ENCODE data around the gene PCYT1B. TPM values are rescaled to one million over a fixed set of nuclear protein-coding genes. Genes with fewer than 3 reads are reported as not detected.

The PCYT1B gene
- total and polyA plus RNA-seq, 9 of the 15 experiments (the other 6 are each of a cell fraction or from before 2014, with no cell fraction given) = 0.04 to 0.34 (median 0.07) TPM; not detected in 1

DNA sequence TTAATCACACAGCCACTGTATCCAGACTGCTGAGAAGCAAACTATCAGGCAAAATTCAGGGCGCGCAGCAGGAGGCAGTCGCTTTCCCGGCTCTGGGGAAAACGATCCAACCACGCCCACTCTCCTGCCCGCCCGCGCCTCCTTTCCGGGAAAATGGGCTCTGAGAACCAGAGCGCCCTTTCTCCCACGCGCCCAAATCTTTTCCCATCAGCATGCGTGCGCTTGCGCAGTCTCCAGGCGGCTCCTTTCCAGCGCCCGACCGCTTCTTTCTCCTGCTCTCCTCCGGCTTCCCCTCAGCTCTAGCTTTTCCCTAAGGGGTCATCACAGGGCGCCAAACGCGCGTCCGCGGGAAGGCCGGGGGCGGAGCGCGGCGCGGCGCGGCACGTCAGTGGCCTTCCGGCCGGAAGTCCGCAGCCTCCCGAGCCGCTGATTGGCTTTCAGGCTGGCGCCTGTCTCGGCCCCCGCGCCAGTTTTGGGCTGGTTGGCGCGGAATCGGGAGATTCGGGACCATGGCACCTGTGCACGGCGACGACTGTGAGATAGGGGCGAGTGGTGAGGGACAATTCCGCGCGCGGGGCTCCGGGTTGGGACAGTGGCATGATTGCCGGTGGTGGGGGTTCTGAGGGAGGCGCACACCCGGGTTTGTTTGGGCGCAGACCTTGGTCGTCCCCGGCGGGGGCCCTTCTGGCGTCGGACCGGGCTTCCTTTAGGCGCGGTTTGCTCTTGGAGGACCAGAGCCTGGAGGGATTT is 46.5 kb upstream of the PCYT1B start, which contains the start of gene POLA1 (continued):
- TF ChIP-seq, protein P1, sequence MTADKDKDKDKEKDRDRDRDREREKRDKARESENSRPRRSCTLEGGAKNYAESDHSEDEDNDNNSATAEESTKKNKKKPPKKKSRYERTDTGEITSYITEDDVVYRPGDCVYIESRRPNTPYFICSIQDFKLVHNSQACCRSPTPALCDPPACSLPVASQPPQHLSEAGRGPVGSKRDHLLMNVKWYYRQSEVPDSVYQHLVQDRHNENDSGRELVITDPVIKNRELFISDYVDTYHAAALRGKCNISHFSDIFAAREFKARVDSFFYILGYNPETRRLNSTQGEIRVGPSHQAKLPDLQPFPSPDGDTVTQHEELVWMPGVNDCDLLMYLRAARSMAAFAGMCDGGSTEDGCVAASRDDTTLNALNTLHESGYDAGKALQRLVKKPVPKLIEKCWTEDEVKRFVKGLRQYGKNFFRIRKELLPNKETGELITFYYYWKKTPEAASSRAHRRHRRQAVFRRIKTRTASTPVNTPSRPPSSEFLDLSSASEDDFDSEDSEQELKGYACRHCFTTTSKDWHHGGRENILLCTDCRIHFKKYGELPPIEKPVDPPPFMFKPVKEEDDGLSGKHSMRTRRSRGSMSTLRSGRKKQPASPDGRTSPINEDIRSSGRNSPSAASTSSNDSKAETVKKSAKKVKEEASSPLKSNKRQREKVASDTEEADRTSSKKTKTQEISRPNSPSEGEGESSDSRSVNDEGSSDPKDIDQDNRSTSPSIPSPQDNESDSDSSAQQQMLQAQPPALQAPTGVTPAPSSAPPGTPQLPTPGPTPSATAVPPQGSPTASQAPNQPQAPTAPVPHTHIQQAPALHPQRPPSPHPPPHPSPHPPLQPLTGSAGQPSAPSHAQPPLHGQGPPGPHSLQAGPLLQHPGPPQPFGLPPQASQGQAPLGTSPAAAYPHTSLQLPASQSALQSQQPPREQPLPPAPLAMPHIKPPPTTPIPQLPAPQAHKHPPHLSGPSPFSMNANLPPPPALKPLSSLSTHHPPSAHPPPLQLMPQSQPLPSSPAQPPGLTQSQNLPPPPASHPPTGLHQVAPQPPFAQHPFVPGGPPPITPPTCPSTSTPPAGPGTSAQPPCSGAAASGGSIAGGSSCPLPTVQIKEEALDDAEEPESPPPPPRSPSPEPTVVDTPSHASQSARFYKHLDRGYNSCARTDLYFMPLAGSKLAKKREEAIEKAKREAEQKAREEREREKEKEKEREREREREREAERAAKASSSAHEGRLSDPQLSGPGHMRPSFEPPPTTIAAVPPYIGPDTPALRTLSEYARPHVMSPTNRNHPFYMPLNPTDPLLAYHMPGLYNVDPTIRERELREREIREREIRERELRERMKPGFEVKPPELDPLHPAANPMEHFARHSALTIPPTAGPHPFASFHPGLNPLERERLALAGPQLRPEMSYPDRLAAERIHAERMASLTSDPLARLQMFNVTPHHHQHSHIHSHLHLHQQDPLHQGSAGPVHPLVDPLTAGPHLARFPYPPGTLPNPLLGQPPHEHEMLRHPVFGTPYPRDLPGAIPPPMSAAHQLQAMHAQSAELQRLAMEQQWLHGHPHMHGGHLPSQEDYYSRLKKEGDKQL (CRISPR knock-in tag; IDR thresholded peaks at IDR 0.05; ENCODE audit: borderline replicate concordance) = no peak
- TF ChIP-seq EZH2 (IDR thresholded peaks at IDR 0.05; ENCODE audit: borderline replicate concordance, low read depth, low read length) (no peak), SPI1 (IDR thresholded peaks at IDR 0.05; ENCODE audit: borderline replicate concordance, low read depth, low read length) (no peak), ZNF280A (IDR thresholded peaks at IDR 0.05; ENCODE audit: low read depth, partially characterized antibody) (no peak), CAMTA2 (CRISPR knock-in tag; conservative IDR thresholded peaks at IDR 0.05) (no peak), ZNF121 (CRISPR knock-in tag; conservative IDR thresholded peaks at IDR 0.05) (no peak), CHD1 (IDR thresholded peaks at IDR 0.05; ENCODE audit: low read length) (no peak), ZNF232 (CRISPR knock-in tag; IDR thresholded peaks at IDR 0.05) (no peak), ZNF780A (CRISPR knock-in tag; IDR thresholded peaks at IDR 0.05) (no peak), ZNF75A (CRISPR knock-in tag; IDR thresholded peaks at IDR 0.05) (no peak), MXD1 (CRISPR knock-in tag; IDR thresholded peaks at IDR 0.05; ENCODE audit: borderline replicate concordance, poor library complexity, severe bottlenecking) (no peak), NBN (IDR thresholded peaks at IDR 0.05; ENCODE audit: low read depth) (peak; percentile 68; the same call in 1 of the 2 replicates), CC2D1A (IDR thresholded peaks at IDR 0.05) (no peak), RBFOX2 (IDR thresholded peaks at IDR 0.05; ENCODE audit: low read depth, low read length) (peak; percentile 97), TRIM28 (IDR thresholded peaks at IDR 0.05) (no peak), ZNF212 (CRISPR knock-in tag; IDR thresholded peaks at IDR 0.05) (no peak), TARDBP (IDR thresholded peaks at IDR 0.05) (no peak), PCBP2 (IDR thresholded peaks at IDR 0.05; ENCODE audit: low read depth, low read length, poor library complexity, severe bottlenecking) (no peak), SMARCA5 (IDR thresholded peaks at IDR 0.05) (no peak), GMEB1 (CRISPR knock-in tag; IDR thresholded peaks at IDR 0.05) (peak; percentile 79), ZNF311 (CRISPR knock-in tag; IDR thresholded peaks at IDR 0.05) (no peak)

Data from K562 (cell line).